Measurements from ENCODE around the gene PM20D1. TPM values are rescaled to one million over a fixed set of nuclear protein-coding genes. Genes with fewer than 3 reads are reported as not detected.
"Not testable (repeated sequence)": the region's sequence is repeated elsewhere in the genome, so short reads cannot be mapped to it uniquely, and the experiment has no call there.

Gene PM20D1
- 1 to 10 TPM; 1.9 to 3.1 (median 2.6) TPM for polyA plus RNA-seq

GRCh38 chr1:205849619-205850355 lies at the start of gene PM20D1:
Gene PM20D1 (minus strand): TSS chr1:205850132. CDS start chr1:205850072, 60 bp downstream.
- peaks cover 15 to 17% of the 10 kb centered on the region in 2 donors for H3K4me1 Mint-ChIP-seq
- DNase-seq: peak; percentile 89 to 94 (median 93)
- H3K27ac Mint-ChIP-seq: peak within 1 kb of the TSS; percentile 67 to 96 (median 93)
- peaks cover 0 to 2% (median under 1%) of the 10 kb centered on the region in 3 donors for H3K36me3 Mint-ChIP-seq
- peaks cover 2 to 4% (median 2%) of the 10 kb centered on the region in 3 donors for H3K27me3 Mint-ChIP-seq (ENCODE audit: low read depth in 3 of 3)
- peak within 1 kb of the TSS; percentile 91 to 95 (median 94) for H3K4me3 Mint-ChIP-seq
- no peaks in the 10 kb centered on the region for H3K9me3 Mint-ChIP-seq

- no peak overlapping the region for H3K4me3 Mint-ChIP-seq
Measured at GRCh38 chr1:205896351-205896750, 46.4 kb upstream of the PM20D1 start.

DNA sequence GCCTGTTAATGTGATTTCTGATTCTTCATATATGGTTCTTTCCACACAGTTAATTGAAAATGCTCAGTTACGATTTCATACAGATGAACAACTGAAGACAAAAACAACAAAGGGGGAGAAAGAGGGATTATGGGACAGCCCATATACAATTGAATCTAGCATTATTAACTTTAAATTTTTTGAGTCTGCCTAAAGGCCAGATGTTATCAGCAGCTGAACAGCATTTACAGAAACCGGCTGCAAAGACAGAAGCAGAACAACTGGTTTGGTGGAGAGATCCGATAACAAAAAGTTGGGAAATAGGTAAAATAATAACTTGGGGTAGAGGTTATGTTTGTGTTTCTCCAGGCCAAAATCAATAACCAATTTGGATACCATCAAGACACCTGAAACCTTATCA lies 44.2 kb upstream of the PM20D1 start:
- H3K27ac Mint-ChIP-seq; DNase-seq; H3K4me1 Mint-ChIP-seq; H3K4me3 Mint-ChIP-seq; H3K27me3 Mint-ChIP-seq (ENCODE audit: low read depth in 3 of 3): not testable (repeated sequence)
- peaks cover 0 to 41% (median 21%) of the 10 kb centered on the region in 3 donors for H3K36me3 Mint-ChIP-seq
- H3K9me3 Mint-ChIP-seq: peaks cover 6 to 23% (median 9%) of the 10 kb centered on the region in 6 donors

More at GRCh38 chr1:205896351-205896750, 46.4 kb upstream of the PM20D1 start:
- Mint-ChIP-seq H3K36me3 (peaks cover 0 to 35% (median 21%) of the 10 kb centered on the region in 3 donors), H3K27me3 (ENCODE audit: low read depth in 3 of 3) (peaks cover 2 to 10% (median 3%) of the 10 kb centered on the region in 3 donors), H3K9me3 (peaks cover 6 to 28% (median 12%) of the 10 kb centered on the region in 6 donors), H3K27ac (no peak overlapping the region), H3K4me1 (peaks cover 5 to 6% of the 10 kb centered on the region in 2 donors)
- no peak for DNase-seq

DNA sequence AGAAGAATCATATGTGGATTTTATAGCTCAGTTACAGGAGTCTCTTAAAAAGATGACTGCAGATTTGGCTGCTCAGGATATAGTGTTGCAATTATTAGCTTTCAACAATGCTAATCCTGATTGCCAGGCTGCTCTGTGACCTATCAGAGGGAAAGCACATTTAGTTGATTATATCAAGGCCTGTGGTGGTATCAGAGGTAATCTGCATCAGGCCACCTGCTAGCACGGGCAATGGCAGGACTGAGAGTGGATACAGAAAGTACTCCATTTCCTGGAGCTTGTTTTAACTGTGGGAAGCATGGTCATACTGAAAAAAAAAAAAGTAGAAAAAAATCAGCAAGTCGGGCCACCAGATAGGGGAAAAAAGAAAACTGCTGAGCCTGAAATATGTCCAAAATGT lies 42.2 kb upstream of the PM20D1 start:
- not testable (repeated sequence) for H3K4me3 Mint-ChIP-seq

DNA sequence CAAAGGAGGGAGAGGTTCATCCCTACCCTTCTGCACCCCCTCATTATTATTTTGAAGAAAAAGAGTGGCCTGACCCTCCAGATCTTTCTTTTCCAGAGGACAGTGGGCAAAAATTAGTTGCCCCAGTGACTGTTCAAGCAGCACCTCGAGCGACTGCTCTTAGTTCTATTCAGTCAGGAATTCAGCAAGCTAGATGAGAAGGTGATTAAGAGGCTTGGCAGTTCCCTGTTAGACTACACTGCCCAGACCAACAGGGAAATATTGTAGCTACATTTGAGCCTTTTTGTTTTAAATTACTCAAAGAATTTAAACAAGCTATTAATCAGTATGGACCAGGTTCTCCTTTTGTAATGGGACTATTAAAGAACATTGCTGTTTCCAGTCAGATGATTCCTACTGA lies 41.5 kb upstream of the PM20D1 start:
- not testable (repeated sequence) for H3K27ac Mint-ChIP-seq; H3K4me3 Mint-ChIP-seq; DNase-seq; H3K27me3 Mint-ChIP-seq (ENCODE audit: low read depth in 3 of 3)
- peaks cover 4 to 16% (median 6%) of the 10 kb centered on the region in 6 donors for H3K9me3 Mint-ChIP-seq
- peaks cover 0 to 34% (median 18%) of the 10 kb centered on the region in 3 donors for H3K36me3 Mint-ChIP-seq
- peaks cover 0 to 13% of the 10 kb centered on the region in 2 donors for H3K4me1 Mint-ChIP-seq

More for the DNA sequence above, 42.2 kb upstream of the PM20D1 start:
- Mint-ChIP-seq H3K9me3 (peaks cover 6 to 21% (median 9%) of the 10 kb centered on the region in 6 donors), H3K4me1 (peaks cover 0 to 13% of the 10 kb centered on the region in 2 donors), H3K36me3 (peaks cover 0 to 36% (median 21%) of the 10 kb centered on the region in 3 donors)
- DNase-seq; H3K27ac Mint-ChIP-seq; H3K27me3 Mint-ChIP-seq (ENCODE audit: low read depth in 3 of 3): not testable (repeated sequence)

DNA sequence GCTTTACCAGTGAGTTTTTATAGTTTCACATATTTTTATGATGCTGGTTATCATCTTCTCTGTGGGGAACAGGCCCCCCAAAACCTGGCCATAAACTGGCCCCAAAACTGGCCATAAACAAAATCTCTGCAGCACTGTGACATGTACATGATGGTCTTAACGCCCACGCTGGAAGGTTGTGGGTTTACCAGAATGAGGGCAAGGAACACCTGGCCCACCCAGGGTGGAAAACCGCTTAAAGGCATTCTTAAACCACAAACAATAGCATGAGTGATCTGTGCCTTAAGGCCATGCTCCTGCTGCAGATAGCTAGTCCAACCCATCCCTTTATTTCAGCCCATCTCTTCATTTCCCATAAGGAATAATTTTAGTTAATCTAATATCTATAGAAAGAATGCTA lies 40.7 kb upstream of the PM20D1 start:
- DNase-seq; H3K4me3 Mint-ChIP-seq; H3K27me3 Mint-ChIP-seq (ENCODE audit: low read depth in 3 of 3); H3K9me3 Mint-ChIP-seq; H3K27ac Mint-ChIP-seq: not testable (repeated sequence)
- H3K4me1 Mint-ChIP-seq: peaks cover 0 to 13% of the 10 kb centered on the region in 2 donors
- peaks cover 0 to 26% (median 12%) of the 10 kb centered on the region in 3 donors for H3K36me3 Mint-ChIP-seq

DNA sequence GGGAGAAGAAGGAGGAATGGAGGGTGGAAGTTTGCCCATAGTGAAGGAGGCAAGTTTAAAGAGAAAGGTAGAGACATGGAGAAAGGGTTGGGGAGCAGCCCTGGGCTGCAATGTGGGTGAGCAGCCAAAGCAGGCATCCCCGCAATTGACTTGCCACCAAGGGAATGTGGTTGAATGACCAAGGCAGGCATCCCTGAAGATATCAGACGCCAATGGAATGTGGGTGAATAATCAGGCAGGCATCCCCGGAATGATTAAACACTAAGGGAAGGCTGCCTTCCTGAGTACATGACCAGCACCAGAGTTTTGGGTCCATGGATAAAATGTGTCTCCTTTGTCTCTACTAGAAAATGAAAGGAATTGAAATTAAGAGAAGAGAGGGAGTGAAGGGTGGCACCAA lies 39.8 kb upstream of the PM20D1 start:
- not testable (repeated sequence) for H3K9me3 Mint-ChIP-seq; DNase-seq; H3K27ac Mint-ChIP-seq; H3K4me3 Mint-ChIP-seq; H3K27me3 Mint-ChIP-seq (ENCODE audit: low read depth in 3 of 3)
- H3K36me3 Mint-ChIP-seq: peaks cover 0 to 19% (median 9%) of the 10 kb centered on the region in 3 donors
- H3K4me1 Mint-ChIP-seq: peaks cover 0 to 13% of the 10 kb centered on the region in 2 donors

DNA sequence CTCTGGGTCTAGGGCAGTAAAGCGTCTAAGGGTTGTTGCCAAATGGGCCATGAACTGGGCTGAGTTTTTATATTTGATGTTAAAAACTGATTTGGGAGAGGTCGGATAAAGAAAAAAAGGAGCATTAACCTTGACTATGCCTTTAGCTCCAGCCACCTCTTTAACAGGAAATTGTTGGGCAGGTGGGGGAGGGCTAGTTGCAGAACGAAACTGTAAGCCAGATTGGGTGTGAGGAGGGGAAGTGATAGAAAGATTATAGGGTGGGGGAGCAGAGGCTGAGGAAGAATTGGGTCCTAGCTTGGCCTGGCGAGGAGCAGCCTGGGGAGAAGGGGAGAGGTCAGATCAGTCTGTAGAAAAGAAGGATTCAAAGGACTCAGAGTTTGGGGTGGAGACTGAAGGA lies 39.1 kb upstream of the PM20D1 start:
- Mint-ChIP-seq H3K27ac (peak overlapping the region in 2 of 6 donors; percentile 33 to 36), H3K36me3 (peaks cover 0 to 13% (median 5%) of the 10 kb centered on the region in 3 donors), H3K4me1 (peaks cover 0 to 13% of the 10 kb centered on the region in 2 donors), H3K4me3 (peak overlapping the region in 1 of 5 donors; percentile 2)
- peak in 2 of 3 donors; percentile 2 to 4 for DNase-seq
- H3K9me3 Mint-ChIP-seq; H3K27me3 Mint-ChIP-seq (ENCODE audit: low read depth in 3 of 3): not testable (repeated sequence)

DNA sequence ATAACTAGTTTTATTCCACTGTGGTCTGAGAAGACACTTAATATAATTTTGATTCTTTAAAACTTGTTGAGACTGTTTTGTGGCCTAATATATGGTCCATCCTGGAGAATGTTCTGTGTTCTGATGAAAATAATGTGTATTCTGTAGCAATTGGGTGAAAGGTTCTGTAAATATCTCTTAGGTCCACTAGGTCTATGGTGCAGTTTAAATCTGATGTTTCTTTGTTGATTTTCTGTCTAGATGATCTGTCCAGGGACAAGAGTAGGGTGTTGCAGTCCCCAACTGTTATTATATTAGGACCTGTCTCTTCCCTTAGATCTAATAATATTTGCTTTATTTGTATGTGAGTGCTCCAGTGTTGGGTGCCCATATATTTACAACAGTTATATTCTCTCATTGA lies 33.9 kb upstream of the PM20D1 start:
- Mint-ChIP-seq H3K27ac (no peak overlapping the region), H3K27me3 (ENCODE audit: low read depth in 3 of 3) (peaks cover 4 to 11% (median 6%) of the 10 kb centered on the region in 3 donors), H3K9me3 (peaks cover 7 to 25% (median 10%) of the 10 kb centered on the region in 6 donors), H3K36me3 (peaks cover 4 to 20% (median 5%) of the 10 kb centered on the region in 3 donors), H3K4me1 (peaks cover 0 to 5% of the 10 kb centered on the region in 2 donors), H3K4me3 (no peak overlapping the region)
- no peak for DNase-seq

DNA sequence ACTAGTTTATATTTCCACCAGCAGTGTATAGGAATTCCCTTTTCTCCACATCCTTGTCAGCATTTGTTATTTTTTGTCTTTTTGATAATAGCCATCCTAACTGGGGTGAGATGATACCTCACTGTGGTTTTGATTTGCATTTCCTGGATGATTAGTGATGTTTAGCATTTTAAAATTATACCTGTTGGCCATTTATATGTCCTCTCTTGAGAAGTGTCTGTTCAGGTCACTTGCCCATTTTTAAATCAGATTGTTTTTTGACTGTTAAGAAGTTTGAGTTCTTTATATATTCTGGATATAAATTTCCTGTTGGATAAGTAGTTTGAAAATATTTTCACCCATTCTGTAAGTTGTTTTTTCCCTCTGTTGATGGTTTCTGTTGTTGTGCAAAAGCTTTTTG lies 31.0 kb upstream of the PM20D1 start:
- Mint-ChIP-seq H3K9me3 (peaks cover 12 to 37% (median 22%) of the 10 kb centered on the region in 6 donors), H3K4me3 (no peak overlapping the region), H3K27ac (no peak overlapping the region), H3K36me3 (peaks cover 4 to 25% (median 13%) of the 10 kb centered on the region in 3 donors), H3K4me1 (peaks cover 0 to 6% of the 10 kb centered on the region in 2 donors), H3K27me3 (ENCODE audit: low read depth in 3 of 3) (peaks cover 6 to 13% (median 11%) of the 10 kb centered on the region in 3 donors)
- DNase-seq: no peak

DNA sequence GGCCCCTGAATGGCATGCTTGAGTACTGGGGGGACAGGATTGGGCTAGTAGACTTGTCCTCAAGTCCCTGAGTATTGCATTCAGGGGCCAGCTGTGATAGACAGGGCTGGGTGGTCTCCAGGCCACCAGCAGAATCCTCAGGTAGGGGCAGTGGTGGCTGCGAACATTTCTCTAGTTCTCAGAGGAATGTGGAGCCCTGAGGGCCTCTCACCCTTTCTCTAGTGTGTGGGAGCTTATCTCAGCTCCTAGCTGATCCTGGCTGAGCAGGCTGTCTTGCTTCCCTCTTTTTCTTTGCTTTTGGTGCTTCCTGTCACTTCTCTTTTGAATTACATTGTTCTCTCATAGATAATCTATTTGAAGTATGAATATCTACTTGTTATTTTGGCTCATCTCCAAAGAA lies 30.0 kb upstream of the PM20D1 start:
- Mint-ChIP-seq H3K4me3 (no peak overlapping the region), H3K9me3 (peaks cover 12 to 37% (median 22%) of the 10 kb centered on the region in 6 donors), H3K36me3 (peaks cover 4 to 25% (median 13%) of the 10 kb centered on the region in 3 donors), H3K27me3 (ENCODE audit: low read depth in 3 of 3) (peaks cover 6 to 13% (median 11%) of the 10 kb centered on the region in 3 donors), H3K27ac (no peak overlapping the region), H3K4me1 (peaks cover 0 to 6% of the 10 kb centered on the region in 2 donors)
- no peak for DNase-seq

DNA sequence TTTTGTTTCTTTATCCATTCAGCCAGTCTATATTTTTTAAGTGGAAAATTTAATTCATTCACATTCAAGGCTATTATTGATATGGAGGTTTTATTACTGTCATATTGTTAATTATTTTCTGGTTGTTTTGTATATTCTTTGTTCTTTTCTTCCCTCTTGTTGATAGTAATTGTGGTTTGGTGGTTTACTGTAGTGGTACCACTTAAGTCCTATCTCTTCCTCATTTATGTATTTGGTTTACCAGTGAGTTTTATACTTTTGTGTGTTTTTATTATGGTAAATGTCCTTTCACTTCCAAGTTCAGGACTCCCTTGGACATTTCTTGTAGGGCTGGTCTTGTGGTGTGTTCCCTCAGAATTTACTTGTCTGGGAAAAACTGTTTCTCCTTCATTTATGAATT lies 28.1 kb upstream of the PM20D1 start:
- Mint-ChIP-seq H3K36me3 (peaks cover 4 to 25% (median 13%) of the 10 kb centered on the region in 3 donors), H3K27me3 (ENCODE audit: low read depth in 3 of 3) (peaks cover 6 to 13% (median 10%) of the 10 kb centered on the region in 3 donors)

DNA sequence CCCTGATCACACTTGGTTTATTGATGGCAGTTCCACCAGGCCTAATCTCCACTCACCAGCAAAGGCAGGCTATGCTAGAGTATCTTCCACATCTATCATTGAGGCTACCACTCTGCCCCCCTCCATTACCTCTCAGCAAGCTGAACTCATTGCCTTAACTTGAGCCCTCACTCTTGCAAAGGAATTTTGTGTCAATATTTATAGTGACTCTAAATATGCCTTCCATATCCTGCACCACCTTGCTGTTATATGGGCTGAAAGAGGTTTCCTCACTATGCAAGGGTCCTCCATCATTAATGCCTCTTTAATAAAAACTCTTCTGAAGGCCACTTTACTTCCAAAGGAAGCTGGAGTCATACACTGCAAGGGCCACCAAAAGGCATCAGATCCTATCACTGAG lies 23.2 kb upstream of the PM20D1 start:
- not testable (repeated sequence) for H3K27me3 Mint-ChIP-seq (ENCODE audit: low read depth in 3 of 3); H3K27ac Mint-ChIP-seq; H3K4me3 Mint-ChIP-seq; H3K4me1 Mint-ChIP-seq; H3K36me3 Mint-ChIP-seq; DNase-seq; H3K9me3 Mint-ChIP-seq

More for the DNA sequence above, 28.1 kb upstream of the PM20D1 start:
- no peak overlapping the region for H3K27ac Mint-ChIP-seq
- peaks cover 0 to 6% of the 10 kb centered on the region in 2 donors for H3K4me1 Mint-ChIP-seq
- no peak overlapping the region for H3K4me3 Mint-ChIP-seq
- peaks cover 11 to 37% (median 21%) of the 10 kb centered on the region in 6 donors for H3K9me3 Mint-ChIP-seq
- no peak for DNase-seq

- no peaks in the 10 kb centered on the region for H3K9me3 Mint-ChIP-seq
- H3K36me3 Mint-ChIP-seq: no peaks in the 10 kb centered on the region
- H3K27me3 Mint-ChIP-seq (ENCODE audit: low read depth in 3 of 3): peaks cover 0 to 2% (median 0%) of the 10 kb centered on the region in 3 donors
- H3K4me3 Mint-ChIP-seq: no peak overlapping the region
- no peak for DNase-seq
- H3K4me1 Mint-ChIP-seq: no peaks in the 10 kb centered on the region
- no peak overlapping the region for H3K27ac Mint-ChIP-seq
Measured at GRCh38 chr1:205870236-205870635, 20.3 kb upstream of the PM20D1 start.
